Bronchial epithelial cell (primary cell): ENCODE measurements around the gene WWP2. TPM values are rescaled to one million over a fixed set of nuclear protein-coding genes. Genes with fewer than 3 reads are reported as not detected.

Source experiments
- DNase-seq: peaks from one replicate; pipeline ENCODE4 v3.0.0-alpha.2; 2010; ENCODE audit warnings: low read depth
- FAIRE-seq: peaks from 2 replicates; lab custom pipeline; 2011; peaks lifted over from hg19 to GRCh38; lab: Jason Lieb, UNC
- H3K27me3 ChIP-seq: 2 replicates; pipeline ENCODE4 v1.5.1; 2011; ENCODE audit warnings: low read length; ENCODE audit not compliant: control insufficient read depth, insufficient read depth
- H3K36me3 ChIP-seq: 2 replicates; pipeline ENCODE4 v1.5.1; 2011; ENCODE audit warnings: low read length; ENCODE audit not compliant: control insufficient read depth, insufficient read depth
- H3K4me3 ChIP-seq: 2 replicates; pipeline ENCODE4 v1.5.1; 2011; ENCODE audit warnings: mild to moderate bottlenecking, low read depth, low read length, control low read depth
- total RNA-seq: library from RNA; depleted of rRNA; stranded (reverse); fragments of >200 nt; gene quantifications from 2 replicates; pipeline ENCODE4 v1.2.1, GENCODE V29; 2014
- TF ChIP-seq, protein P1 (sequence below): IDR thresholded peaks from 2 replicates; pipeline ENCODE4 v1.5.1; 2011; ENCODE audit warnings: mild to moderate bottlenecking, moderate library complexity, low read length, control low read depth, inconsistent platforms; ENCODE audit not compliant: insufficient read depth, severe bottlenecking

WWP2 gene
- total RNA-seq, 1 donor from 2014 or later: 15.0 TPM

DNA sequence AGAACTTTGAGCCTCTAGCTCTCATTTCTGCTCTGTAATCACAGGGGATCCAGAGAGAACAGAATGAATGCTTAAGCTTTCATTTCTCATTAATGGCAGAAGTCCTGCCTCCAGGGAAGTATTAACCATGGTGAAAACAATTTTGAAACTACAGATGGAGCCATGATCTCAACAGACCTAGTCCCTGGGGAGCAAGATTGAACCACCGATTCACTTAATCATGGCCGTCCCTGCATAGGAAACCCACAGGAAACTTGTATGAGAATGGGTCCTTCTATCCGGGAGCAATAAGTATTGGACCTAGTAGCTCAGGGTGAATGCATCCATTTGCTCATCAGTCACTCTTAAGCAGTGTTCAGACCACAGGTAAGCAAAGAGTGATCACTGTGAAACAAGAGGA, 148.8 kb downstream of the WWP2 start:
- no peak for FAIRE-seq
- H3K27me3 ChIP-seq: no peaks in the 10 kb centered on the region

DNA sequence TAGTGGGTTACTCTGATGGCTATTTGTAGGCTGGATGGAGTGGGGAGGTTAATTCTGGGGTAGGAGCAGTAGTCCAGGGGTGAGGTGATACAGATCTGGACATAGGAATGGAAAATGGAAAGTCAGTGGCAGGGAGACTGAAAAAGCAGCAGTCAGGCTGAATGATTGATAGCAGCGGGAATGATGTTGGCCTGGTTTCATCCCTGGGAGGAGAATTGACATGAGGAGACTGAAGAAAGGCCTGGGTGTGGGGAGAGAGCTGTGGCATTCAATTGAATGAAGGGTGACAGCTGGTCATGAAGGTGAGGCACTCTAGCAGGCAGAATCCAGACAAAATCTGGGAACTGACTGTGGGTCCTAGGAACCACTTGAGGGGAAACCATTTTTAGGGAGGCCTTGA, 154.3 kb downstream of the WWP2 start:
- TF ChIP-seq, protein P1, sequence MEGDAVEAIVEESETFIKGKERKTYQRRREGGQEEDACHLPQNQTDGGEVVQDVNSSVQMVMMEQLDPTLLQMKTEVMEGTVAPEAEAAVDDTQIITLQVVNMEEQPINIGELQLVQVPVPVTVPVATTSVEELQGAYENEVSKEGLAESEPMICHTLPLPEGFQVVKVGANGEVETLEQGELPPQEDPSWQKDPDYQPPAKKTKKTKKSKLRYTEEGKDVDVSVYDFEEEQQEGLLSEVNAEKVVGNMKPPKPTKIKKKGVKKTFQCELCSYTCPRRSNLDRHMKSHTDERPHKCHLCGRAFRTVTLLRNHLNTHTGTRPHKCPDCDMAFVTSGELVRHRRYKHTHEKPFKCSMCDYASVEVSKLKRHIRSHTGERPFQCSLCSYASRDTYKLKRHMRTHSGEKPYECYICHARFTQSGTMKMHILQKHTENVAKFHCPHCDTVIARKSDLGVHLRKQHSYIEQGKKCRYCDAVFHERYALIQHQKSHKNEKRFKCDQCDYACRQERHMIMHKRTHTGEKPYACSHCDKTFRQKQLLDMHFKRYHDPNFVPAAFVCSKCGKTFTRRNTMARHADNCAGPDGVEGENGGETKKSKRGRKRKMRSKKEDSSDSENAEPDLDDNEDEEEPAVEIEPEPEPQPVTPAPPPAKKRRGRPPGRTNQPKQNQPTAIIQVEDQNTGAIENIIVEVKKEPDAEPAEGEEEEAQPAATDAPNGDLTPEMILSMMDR: no peak
- DNase-seq: no peak
- no peak for FAIRE-seq
- Histone ChIP-seq H3K4me3 (no peak overlapping the region), H3K36me3 (no peaks in the 10 kb centered on the region), H3K27me3 (no peaks in the 10 kb centered on the region)

More for the DNA sequence above, 148.8 kb downstream of the WWP2 start:
- Histone ChIP-seq H3K36me3 (no peaks in the 10 kb centered on the region), H3K4me3 (no peak overlapping the region)
- TF ChIP-seq, protein P1: no peak
- no peak for DNase-seq

DNA sequence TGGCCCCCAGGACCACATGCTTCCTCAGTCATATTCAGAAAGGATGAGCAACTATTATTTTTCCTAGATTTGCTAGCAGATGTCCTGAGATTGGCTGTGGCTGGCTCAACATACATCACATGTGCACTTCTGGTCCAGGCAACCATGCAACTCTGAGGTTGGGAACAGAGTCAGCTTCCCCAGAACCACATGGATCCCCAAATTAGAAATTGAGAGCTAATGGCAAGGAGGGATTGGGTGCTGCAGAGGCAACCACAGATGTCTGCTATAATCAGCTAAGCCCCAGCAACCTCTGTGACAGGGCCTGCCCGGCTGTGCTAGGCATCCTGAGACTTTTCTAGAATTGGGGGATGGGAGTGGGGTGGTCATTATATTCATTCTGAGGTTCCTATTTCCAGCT, 155.2 kb downstream of the WWP2 start:
- FAIRE-seq (no peak), DNase-seq (no peak)
- TF ChIP-seq, protein P1: no peak
- Histone ChIP-seq H3K27me3 (no peaks in the 10 kb centered on the region), H3K4me3 (no peak overlapping the region), H3K36me3 (no peaks in the 10 kb centered on the region)

DNA sequence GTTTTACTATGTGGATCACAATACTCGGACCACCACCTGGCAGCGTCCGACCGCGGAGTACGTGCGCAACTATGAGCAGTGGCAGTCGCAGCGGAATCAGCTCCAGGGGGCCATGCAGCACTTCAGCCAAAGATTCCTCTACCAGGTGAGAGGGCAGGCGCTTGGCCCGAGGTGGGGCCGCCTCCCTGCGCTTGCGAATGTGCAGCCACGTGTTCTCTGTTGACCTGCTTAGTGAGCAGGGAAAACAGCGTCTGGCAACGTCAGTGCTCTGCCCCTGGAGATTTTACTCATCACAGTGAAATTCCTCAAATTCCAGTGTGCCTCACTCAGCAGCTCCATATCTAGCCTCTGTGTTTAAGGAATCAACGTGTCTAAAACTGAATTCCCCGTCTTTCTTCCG, 155.6 kb downstream of the WWP2 start:
- Histone ChIP-seq H3K36me3 (no peaks in the 10 kb centered on the region), H3K27me3 (no peaks in the 10 kb centered on the region), H3K4me3 (no peak overlapping the region)
- FAIRE-seq: no peak
- TF ChIP-seq, protein P1: no peak
- DNase-seq: peak; percentile 94

DNA sequence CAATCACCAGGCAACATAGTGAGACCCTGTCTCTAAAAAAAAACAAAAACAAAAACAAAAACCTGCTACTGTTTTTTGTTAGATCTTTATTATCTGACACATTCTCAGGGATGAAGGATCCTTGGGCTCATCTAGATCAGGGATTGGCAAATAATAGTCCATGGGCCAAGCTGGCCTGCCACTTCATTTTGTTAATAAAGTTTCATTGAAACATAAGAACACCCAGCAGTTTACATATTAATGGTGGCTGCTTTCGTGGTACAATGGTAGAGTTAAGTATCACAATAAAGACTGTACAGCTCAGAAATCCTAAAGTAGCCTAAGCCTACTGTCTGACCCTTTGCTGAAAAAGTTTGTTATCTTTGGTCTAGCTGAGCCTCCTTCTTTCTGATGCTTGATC, 156.1 kb downstream of the WWP2 start:
- TF ChIP-seq, protein P1: no peak
- Histone ChIP-seq H3K4me3 (no peak overlapping the region), H3K36me3 (no peaks in the 10 kb centered on the region), H3K27me3 (no peaks in the 10 kb centered on the region)
- no peak for FAIRE-seq
- no peak for DNase-seq

DNA sequence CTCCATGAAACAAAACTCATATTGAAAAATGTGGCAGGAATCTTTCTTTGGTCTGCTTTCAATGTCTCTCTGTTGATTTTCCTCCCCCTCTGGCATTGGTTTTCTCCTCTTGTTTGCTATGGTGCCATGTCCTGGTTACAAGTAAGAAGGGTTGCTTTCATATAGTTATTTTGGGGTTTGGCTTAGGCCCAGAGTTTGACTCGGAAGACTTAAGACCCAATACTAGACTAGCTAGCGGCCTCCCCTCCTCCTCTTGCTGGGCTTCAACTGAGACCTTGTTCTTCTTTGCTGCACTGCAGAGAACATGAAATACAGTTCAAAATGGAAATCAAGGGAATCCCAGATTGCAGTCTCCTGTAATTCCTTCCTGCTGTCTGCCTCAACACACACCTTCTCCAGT, 159.0 kb downstream of the WWP2 start:
- no peaks in the 10 kb centered on the region for H3K36me3 ChIP-seq
- H3K4me3 ChIP-seq: no peak overlapping the region
- no peak for FAIRE-seq
- H3K27me3 ChIP-seq: no peaks in the 10 kb centered on the region
- TF ChIP-seq, protein P1: no peak
- DNase-seq: no peak
